ENCODE measurements around the gene PRDM16. TPM values are rescaled to one million over a fixed set of nuclear protein-coding genes. Genes with fewer than 3 reads are reported as not detected.

PRDM16 gene
- total and polyA plus RNA-seq, 2 of the 4 experiments (the other 2 are of a cell fraction), result 0.02 TPM; not detected in 1

DNA sequence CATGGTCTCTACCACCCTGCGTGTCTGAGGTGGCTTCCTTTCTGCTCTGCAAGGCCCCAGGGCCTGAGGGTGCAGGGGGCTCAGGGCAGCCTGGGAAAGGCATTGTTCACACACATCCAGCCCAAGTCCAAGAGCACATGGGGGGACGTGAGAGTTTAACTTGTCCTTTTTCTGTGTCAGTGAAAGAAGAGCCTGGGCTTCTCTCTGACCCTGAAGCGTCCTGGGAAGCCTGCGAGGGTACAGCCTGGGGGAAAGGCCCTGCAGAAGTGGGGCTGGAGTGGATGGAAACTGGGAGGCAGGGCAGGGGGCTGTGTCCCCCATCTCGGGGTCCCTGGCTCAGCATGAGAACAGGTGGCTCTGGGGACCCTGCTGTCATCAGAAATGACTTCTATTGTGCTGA is 181.6 kb downstream of the PRDM16 start (continued):
- no peak for TF ChIP-seq MAFK (IDR thresholded peaks at IDR 0.05; ENCODE audit: low read depth, low read length)

DNA sequence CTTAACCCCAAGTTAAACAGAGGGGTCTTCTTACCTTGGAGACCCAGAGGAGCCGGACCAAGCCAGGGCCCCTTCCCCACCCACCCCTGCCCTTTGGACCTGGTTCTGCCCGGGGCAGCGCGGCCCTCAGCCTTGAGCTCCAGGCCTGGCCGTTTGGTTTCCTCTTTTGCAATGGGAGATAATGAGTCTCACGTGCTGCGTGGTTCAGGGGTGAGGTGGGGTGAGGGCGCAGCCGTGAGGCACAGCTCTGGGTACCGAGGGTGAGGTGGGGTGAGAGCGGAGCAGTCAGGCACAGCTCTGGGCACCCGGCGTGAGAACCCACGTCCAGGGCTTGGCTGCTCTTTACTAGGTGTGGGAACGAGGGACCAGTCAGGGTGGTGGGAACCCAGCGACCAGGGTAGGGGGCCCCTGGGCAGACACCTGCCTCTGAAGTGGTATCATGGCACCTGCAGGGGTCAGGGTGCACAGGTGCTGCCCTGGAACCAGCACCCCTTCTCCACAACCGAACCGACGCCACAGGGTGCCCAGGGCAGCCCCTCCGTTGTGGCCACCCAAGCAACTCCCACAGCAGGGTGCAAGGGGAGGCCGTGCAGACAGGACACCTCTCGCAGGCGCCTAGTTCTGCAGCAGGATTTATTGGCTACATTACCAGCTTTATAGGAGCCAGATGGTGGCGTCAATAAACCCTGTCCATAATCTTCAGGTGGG is 182.2 kb downstream of the PRDM16 start:
- Histone ChIP-seq H3K27me3 (ENCODE audit: control insufficient read depth, insufficient read depth, low read length) (peaks cover 3% of the 10 kb centered on the region; the same call in 1 of the 2 replicates), H2AK5ac (ENCODE audit: low read depth, low read length) (no peak overlapping the region), H2BK15ac (ENCODE audit: low read depth, low read length) (no peak overlapping the region), H3K56ac (ENCODE audit: extremely low read depth, insufficient read depth, low read length) (no peak overlapping the region), H2AFZ (replicated peaks; ENCODE audit: low read length, poor library complexity) (no peak overlapping the region), H3K23ac (ENCODE audit: low read depth, low read length) (no peak overlapping the region), H2BK20ac (ENCODE audit: low read depth, low read length) (no peak overlapping the region), H3K14ac (replicated peaks; ENCODE audit: low read depth, low read length) (no peak overlapping the region), H4K5ac (ENCODE audit: low read depth, low read length) (no peak overlapping the region), H3K9me3 (ENCODE audit: control insufficient read depth, insufficient read depth, low read length) (peaks cover 5% of the 10 kb centered on the region; the same call in 1 of the 2 replicates), H2AK9ac (replicated peaks; ENCODE audit: low read depth, low read length, poor library complexity) (no peak overlapping the region), H3K4me1 (ENCODE audit: control insufficient read depth, insufficient read depth, low read length) (no peaks in the 10 kb centered on the region), H3K4ac (ENCODE audit: low read depth, low read length) (no peak overlapping the region), H3K9me1 (ENCODE audit: insufficient read depth, low read length) (no peaks in the 10 kb centered on the region), H2BK120ac (ENCODE audit: low read depth, low read length) (no peak overlapping the region), H4K20me1 (ENCODE audit: insufficient read depth, low read length) (no peaks in the 10 kb centered on the region), H3K18ac (ENCODE audit: low read depth, low read length) (no peak overlapping the region), H3K27ac (ENCODE audit: insufficient read depth, low read length) (no peak overlapping the region), H3K4me3 (ENCODE audit: insufficient read depth, low read depth, low read length) (no peak overlapping the region), H3K79me1 (ENCODE audit: low read depth in 1 of 2, low read length in 2 of 2) (no peaks in the 10 kb centered on the region), H3K36me3 (ENCODE audit: control insufficient read depth, insufficient read depth, low read length) (no peaks in the 10 kb centered on the region), H4K91ac (ENCODE audit: insufficient read depth, low read depth, low read length) (no peak overlapping the region), H2BK5ac (ENCODE audit: low read depth, low read length, poor library complexity, severe bottlenecking) (no peak overlapping the region), H4K8ac (ENCODE audit: low read depth in 2 of 2, low read length in 2 of 2) (no peak overlapping the region), H3K4me2 (ENCODE audit: low read depth, low read length) (no peak overlapping the region), H3K9ac (ENCODE audit: low read depth, low read length) (no peak overlapping the region)
- no peak for DNase-seq
- no peak for ATAC-seq (ENCODE audit: low read depth)
- intact Hi-C loops (cut with micrococcal nuclease) (no loop called here), dilution Hi-C loops (cut with HindIII; ENCODE audit: low sequenced_read_pairs, unreplicated experiment) (no loop called here), in situ Hi-C loops (cut with MboI; ENCODE audit: low sequenced_read_pairs) (no loop called here)
- TF ChIP-seq MXI1 (IDR thresholded peaks at IDR 0.05; ENCODE audit: borderline replicate concordance, low read depth, low read length) (no peak), CHD1 (IDR thresholded peaks at IDR 0.05; ENCODE audit: low read depth, low read length) (no peak), BHLHE40 (IDR thresholded peaks at IDR 0.05; ENCODE audit: low read depth, low read length) (no peak), MAFK (IDR thresholded peaks at IDR 0.05; ENCODE audit: low read depth, low read length) (no peak), MAZ (IDR thresholded peaks at IDR 0.05; ENCODE audit: borderline replicate concordance, low read depth, low read length) (no peak), FOS (IDR thresholded peaks at IDR 0.05; ENCODE audit: low read depth, low read length) (no peak), CEBPB (IDR thresholded peaks at IDR 0.05; ENCODE audit: low read depth, low read length) (no peak)
- TF ChIP-seq, protein P1, sequence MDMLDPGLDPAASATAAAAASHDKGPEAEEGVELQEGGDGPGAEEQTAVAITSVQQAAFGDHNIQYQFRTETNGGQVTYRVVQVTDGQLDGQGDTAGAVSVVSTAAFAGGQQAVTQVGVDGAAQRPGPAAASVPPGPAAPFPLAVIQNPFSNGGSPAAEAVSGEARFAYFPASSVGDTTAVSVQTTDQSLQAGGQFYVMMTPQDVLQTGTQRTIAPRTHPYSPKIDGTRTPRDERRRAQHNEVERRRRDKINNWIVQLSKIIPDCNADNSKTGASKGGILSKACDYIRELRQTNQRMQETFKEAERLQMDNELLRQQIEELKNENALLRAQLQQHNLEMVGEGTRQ (IDR thresholded peaks at IDR 0.05; ENCODE audit: low read depth, low read length), result no peak
- POLR2A ChIA-PET (ENCODE audit: unreplicated experiment), result no interaction called here
- BruUV-seq (replicated peaks), result no TSS peak
- 65% methylated on average over 5 of the region's 24 CpGs; no CpG with 5 or more reads in 1 of the 2 experiments for WGBS, 2 experiments (ENCODE audit: extremely low coverage in 2 of 2, insufficient read length in 1 of 2)
- CTCF ChIA-PET, result no interaction called here
